ENCODE data around the gene ZNF714. TPM values are rescaled to one million over a fixed set of nuclear protein-coding genes. Genes with fewer than 3 reads are reported as not detected.

Gene ZNF714
- total and polyA plus RNA-seq, 8 donors: 1.2 to 6.3 (median 2.9) TPM

DNA sequence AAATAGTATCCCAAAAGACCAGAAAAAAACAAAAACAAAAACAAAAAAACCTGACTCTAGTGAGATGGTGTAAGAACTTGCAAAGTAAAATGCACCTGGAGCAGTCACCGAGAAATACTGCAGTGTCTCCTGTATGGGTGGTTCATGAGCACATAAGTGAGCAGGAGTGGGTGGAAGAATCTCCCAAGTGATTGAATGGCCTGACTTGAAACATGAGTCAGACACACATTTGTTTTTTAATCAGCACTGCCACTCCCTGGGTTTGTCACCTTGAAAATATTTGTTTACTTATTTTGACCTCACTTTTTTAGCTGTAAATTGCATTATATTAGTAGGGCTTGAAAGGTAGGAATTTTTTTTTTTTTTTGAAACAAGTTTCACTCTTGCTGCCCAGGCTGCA, 61.9 kb downstream of the ZNF714 start:
- H3K27ac ChIP-seq: no peak overlapping the region
- no peaks in the 10 kb centered on the region for H3K9me3 ChIP-seq
- intact Hi-C loops (cut with DNase I): no loop called here
- 77 to 100% methylated on average over 1 of the region's 1 CpG for WGBS, 2 donors
- TF ChIP-seq, protein P1, sequence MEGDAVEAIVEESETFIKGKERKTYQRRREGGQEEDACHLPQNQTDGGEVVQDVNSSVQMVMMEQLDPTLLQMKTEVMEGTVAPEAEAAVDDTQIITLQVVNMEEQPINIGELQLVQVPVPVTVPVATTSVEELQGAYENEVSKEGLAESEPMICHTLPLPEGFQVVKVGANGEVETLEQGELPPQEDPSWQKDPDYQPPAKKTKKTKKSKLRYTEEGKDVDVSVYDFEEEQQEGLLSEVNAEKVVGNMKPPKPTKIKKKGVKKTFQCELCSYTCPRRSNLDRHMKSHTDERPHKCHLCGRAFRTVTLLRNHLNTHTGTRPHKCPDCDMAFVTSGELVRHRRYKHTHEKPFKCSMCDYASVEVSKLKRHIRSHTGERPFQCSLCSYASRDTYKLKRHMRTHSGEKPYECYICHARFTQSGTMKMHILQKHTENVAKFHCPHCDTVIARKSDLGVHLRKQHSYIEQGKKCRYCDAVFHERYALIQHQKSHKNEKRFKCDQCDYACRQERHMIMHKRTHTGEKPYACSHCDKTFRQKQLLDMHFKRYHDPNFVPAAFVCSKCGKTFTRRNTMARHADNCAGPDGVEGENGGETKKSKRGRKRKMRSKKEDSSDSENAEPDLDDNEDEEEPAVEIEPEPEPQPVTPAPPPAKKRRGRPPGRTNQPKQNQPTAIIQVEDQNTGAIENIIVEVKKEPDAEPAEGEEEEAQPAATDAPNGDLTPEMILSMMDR (IDR thresholded peaks at IDR 0.05): no peak
- H3K36me3 ChIP-seq: peaks cover 0 to 9% (median 0%) of the 10 kb centered on the region in 3 donors
- H3K4me1 ChIP-seq: peaks cover 5 to 15% (median 6%) of the 10 kb centered on the region in 3 donors
- H3K4me3 ChIP-seq: no peak overlapping the region
- no peak for ATAC-seq
- FAIRE-seq: no peak
- DNase-seq: no peak
- no peaks in the 10 kb centered on the region for H3K27me3 ChIP-seq

DNA sequence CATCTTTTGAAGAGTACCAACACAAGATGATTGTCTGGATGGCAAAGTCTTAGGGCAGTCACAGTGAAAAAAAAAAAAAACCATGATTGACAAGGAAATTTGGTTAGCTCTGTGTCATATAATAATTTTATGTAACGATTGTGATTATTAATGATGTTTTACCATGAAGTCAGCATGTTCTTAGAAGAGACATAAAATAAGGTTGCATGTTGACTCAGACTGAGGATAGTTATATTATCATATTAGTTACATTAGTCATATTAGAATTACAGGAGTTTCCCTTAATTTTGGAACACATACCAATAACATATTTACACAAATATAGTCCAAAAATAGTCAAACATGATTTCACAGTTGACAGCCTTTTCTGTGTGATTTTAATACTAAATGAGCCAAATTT, 65.5 kb downstream of the ZNF714 start:
- no peak for ATAC-seq
- Histone ChIP-seq H3K4me3 (no peak overlapping the region), H3K4me1 (peaks cover 5 to 18% (median 6%) of the 10 kb centered on the region in 3 donors), H3K27me3 (no peaks in the 10 kb centered on the region), H3K9me3 (no peaks in the 10 kb centered on the region), H3K27ac (no peak overlapping the region), H3K36me3 (peaks cover 0 to 20% (median 5%) of the 10 kb centered on the region in 3 donors)
- WGBS, 2 donors: 93 to 97% methylated on average over 1 of the region's 1 CpG
- DNase-seq: no peak
- intact Hi-C loops (cut with DNase I): no loop called here
- TF ChIP-seq, protein P1 (IDR thresholded peaks at IDR 0.05): no peak
- FAIRE-seq: no peak

DNA sequence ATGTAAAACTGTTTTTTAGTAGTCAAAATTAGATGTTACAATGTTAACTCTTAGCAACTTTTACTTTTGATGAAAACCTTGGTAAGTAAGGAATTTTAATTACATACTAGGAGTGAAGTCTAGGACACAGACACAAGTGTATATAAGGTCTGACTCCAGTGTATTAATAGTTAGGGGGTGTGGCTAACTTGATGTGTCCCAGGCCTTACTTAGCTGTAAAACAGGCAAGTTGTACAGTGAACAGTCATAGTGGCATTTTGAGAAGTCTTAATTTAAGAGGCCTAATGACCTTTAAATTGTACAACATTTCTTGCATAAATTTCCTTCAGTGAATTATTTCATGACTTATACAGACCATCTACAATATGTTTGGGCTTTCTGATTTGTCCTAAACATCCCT, 66.7 kb downstream of the ZNF714 start:
- H3K4me3 ChIP-seq: no peak overlapping the region
- DNase-seq: no peak
- H3K27me3 ChIP-seq: no peaks in the 10 kb centered on the region
- TF ChIP-seq, protein P1 (IDR thresholded peaks at IDR 0.05): no peak
- H3K27ac ChIP-seq: no peak overlapping the region
- no peak for ATAC-seq
- FAIRE-seq: no peak
- H3K4me1 ChIP-seq: peaks cover 0 to 8% (median 0%) of the 10 kb centered on the region in 3 donors
- peaks cover 0 to 20% (median 5%) of the 10 kb centered on the region in 3 donors for H3K36me3 ChIP-seq
- no peaks in the 10 kb centered on the region for H3K9me3 ChIP-seq
- intact Hi-C loops (cut with DNase I): no loop called here

DNA sequence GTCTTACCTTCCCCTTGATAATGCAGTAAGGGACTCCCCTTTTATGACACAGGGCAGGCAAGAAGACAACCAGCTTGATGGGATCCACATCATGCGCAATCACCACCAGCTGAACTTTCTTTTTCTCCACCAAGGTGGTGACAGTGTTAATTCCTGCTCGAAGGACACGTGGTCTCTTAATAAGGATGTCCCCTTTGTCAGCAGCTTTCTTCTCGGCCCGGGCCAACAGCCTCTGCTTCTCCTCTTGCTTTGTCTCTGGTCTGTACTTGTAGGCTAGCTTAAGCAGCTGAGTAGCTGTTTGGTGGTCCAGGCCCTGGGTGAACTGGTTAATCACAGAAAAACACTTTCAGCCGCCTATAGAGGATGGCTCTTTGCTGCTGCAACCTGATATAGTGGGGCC, 67.9 kb downstream of the ZNF714 start:
- WGBS, 2 donors: 94 to 100% methylated on average over 6 of the region's 6 CpGs
- Histone ChIP-seq H3K4me3 (no peak overlapping the region), H3K9me3 (no peaks in the 10 kb centered on the region), H3K27me3 (no peaks in the 10 kb centered on the region), H3K4me1 (peaks cover 0 to 5% (median 0%) of the 10 kb centered on the region in 3 donors), H3K36me3 (peaks cover 0 to 20% (median 5%) of the 10 kb centered on the region in 3 donors), H3K27ac (no peak overlapping the region)
- no peak for DNase-seq
- ATAC-seq: no peak
- TF ChIP-seq, protein P1 (IDR thresholded peaks at IDR 0.05): no peak
- intact Hi-C loops (cut with DNase I): no loop called here
- FAIRE-seq: no peak

DNA sequence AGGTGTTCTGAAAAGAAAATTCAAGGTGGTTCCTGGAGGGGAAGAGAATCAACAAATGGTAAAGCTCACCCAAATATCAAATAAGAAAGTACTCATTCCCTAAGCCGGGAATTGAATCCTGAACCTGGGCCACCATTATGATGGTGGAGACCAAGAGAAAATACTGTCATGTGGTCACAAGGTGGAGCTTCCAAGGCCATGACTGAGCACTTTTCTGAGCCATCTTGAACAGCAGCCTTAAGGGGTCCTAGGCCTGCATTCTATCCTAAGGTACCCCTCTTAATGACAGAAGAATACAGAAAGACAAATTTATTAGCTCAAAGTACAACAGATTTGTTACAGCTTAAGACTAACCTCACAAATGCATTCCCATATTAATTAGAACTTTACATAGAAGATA, 69.5 kb downstream of the ZNF714 start:
- TF ChIP-seq, protein P1 (IDR thresholded peaks at IDR 0.05): no peak
- FAIRE-seq: no peak
- no peak for ATAC-seq
- intact Hi-C loops (cut with DNase I): no loop called here
- WGBS, 2 donors: 97% methylated on average over 1 of the region's 1 CpG
- Histone ChIP-seq H3K4me3 (no peak overlapping the region), H3K4me1 (peaks cover 0 to 5% (median 0%) of the 10 kb centered on the region in 3 donors), H3K27me3 (no peaks in the 10 kb centered on the region), H3K27ac (no peak overlapping the region), H3K36me3 (peaks cover 0 to 11% (median 5%) of the 10 kb centered on the region in 3 donors), H3K9me3 (no peaks in the 10 kb centered on the region)
- DNase-seq: no peak

Measured in pancreas (tissue), 10 donors.